Right hindlimb (tissue), 1 donor: ENCODE measurements around the gene ITPR3.

Source experiments
- DNase-seq: peaks from one replicate; pipeline ENCODE4 v3.0.0-alpha.2; 2018

Gene ITPR3

DNA sequence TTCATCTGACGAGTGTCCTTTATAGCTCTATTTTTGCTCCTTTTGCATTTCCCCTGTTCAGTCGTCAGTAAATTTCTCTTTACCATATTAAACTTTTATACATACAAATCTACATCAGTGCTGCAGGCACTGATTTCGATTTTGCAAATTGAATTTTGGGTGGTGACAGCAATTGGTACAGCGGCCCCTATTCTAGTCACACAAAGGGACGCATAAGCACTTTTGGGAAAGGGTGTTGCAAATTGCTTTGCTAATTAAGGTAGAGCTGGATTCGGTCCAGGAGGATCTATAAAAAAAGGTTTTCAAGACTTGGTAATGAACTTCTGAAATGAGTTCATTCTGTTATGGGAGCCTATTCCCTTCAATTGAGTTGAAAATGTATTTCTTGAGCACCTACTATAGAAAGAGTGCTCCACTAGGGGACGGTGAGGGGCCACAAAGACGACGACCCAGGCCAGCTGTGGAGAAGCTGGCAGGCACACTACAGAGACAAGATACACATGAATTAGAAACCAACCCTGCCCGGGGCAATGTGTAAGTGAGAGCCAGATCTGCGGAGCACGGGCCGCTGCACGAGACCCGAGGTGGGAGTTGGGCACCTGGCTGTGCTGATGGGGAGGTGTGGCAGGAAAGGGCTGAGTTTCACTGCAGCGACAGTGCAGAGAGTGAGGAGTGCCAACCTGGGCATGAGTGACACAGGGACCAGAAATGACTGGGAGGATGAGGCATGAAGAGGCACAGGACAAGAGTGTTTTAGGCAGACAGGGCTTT lies 85.0 kb downstream of the ITPR3 start:
- DNase-seq: no peak

DNA sequence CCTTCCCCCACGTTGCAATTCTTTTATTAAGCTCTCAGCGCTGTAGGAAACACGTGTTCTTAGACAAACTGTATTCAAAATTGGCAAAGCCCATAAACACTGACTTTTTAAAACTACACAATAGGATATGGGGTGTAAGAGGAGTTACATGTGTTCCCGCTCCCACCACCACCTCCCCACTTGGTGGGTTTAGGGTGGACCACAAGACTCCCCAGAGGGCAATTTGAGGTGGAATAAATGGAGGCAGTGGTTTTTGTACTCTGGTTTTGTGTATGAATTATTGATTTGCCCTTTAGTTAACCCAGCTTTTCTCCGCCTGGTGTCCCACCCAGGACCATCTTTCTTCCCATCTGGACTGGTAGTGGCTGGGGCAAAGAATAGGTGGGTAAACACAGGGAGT lies 86.6 kb downstream of the ITPR3 start:
- no peak for DNase-seq

DNA sequence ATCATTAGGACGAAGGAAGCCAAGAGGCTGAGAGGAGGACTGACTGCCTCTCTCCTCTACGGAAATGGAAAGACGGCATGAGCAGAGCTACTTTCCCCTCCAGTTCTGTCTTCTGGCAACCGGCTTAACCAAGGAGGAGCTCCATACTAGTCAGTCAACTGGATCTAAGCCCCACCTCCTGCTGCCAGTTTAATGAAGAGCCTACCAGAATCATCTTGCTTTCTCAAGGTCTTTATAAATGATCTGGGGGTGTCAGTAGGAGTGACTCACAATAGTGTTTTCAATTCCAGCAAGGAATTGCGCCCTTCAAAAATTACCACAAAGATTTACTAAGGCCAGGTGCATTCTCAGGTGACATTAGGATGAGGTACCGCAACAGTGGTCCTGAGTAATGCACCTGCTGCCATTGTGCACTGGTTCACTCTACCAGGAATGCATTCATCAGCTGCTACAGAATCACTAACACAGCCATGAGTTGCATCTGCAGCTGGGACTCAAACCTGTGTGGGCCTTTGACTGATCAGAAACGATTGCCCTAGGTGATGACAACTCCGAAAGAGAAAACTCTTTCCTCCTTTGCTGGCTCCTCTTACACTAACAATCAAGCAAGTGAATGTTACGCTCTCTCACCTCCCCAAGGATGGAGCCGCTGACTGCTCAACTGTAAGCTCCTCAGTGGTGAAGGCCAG lies 87.5 kb downstream of the ITPR3 start:
- no peak for DNase-seq

DNA sequence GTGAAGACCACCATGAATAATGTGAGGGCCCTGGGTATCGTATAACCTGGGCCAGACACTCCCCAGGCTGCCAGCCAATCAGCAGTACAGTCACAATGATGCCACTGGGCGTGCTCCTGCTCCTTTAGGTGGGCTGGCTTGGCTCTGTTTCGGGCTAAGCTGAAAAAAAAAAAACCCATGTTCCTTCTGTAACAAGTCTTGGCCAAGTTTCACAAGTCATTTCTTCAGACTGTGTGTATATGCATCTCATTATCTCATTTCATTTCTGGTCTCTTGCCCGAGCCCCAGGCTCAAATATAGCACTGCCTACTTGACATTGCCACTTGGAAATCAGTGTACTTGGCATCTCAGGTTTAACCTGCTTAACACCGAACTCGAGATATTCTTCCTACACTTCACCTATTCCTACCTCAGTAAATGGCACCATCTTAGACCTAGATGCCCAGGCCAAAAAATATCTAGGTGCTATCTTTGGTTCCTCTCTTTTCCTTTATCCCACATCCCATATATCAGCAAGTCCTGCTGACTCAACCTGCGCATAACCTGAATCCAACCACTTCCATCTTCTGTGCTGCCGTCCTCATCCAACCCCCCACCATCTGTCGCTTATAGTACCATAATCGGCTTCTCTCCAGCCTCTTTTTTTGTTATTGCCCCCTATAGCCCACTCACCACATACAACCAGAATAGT lies 88.6 kb downstream of the ITPR3 start:
- no peak for DNase-seq

DNA sequence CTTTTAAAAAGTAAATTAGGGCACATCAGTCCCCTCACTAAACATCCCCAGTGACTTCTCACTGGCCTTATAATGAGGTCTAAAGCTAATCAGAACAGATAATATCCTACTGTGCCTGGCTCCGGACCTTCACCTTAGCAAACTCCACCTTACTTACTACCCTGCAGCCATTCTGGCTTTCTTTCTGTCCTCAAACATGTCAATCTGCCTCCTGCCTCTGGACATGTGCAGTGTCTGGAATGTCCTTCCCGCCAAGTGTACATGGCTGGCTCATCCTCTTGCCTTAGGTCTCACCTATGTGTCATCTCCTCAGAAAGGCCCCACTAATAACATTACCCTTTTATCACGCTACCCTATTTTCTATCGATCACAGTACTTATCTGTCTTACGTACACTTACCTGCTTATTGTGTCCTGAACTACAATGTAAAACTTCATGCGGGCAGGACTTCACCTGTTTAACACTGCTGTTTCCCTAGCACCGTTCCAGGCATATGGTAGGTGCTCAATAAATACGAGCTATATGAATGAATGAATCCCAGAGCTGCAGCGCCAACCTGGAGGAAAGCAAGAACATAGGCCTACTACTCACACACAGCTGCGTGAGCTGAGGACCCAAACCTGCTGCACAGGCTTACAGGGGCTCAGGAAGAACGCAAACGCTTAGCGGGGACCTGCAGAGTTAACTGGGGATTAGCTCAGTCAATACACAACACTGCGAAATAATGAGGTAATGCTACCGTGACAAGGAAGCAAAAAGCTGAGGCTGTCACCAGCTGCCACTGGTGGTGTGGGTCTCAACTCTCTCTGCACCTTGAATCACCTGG lies 89.4 kb downstream of the ITPR3 start:
- no peak for DNase-seq

DNA sequence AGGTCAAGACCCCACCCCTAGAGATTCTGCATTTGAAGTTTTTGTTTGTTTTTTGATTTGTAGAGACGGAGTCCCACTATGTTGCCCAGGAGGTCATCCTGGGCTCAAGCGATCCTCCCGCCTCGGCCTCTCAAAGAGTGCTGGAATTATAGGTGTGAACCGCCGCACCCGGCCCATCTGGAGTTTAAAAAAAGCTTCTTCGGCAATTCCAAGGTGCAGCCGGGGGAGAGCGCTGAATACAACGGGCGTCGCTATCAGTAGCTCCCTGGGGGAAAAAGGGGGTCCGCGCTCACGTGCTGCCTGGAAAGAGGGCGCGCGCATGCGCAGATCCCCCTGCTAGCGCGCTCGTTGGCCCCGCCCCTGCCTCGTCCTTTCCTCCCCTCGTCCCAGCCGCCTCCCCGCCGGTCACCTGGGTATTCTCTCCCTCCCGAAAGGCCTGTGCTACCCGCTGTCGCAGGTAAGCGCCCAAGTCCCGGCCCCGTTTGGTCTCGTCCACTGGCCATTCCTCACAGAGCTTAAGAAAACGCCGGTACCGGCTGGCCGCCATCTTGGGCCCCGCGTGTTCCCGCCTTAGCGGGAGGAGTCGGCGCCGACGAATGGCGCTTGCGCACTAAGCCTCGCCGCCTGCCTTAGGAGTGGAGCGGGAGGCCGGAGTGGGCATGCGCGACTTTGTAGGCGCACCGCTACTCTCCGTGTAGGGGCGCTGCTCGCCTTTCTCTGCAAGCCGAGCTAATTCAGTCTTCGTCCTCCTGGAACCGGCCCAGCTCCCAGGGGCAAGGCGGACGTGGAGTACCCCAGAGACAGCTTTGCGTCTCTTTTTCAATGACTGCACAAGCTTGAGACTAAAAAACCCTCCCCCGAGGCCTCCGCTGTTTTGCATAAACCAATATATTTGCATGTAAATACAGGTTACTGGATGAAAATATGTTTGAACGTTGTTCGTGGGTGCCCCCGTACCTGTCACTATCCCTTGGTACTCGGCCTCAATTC lies 90.3 kb downstream of the ITPR3 start, which contains the start of gene UQCC2:
TSS of gene UQCC2 (minus strand) at position 561 of the 990 bp plus-strand sequence. CDS start at position 547, 14 bp downstream.
- DNase-seq: peak; percentile 98

DNA sequence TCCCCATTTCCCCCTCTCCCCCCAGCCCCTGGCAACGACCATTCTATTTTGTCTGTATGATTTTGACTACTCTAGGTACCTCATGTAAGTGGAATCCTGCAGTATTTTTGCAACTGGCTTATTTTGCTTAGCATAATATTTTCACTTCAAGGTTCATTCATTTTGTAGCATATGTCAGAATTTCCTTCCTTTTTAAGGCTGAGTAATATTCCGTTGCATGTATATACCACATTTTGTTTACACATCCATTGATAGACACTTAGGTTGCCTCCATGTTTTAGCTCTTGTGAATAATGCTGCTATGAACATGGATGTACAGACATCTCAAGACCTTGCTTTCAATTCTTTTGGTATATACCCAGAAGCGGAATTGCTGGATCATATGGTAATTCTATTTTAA lies 91.8 kb downstream of the ITPR3 start:
- no peak for DNase-seq

DNA sequence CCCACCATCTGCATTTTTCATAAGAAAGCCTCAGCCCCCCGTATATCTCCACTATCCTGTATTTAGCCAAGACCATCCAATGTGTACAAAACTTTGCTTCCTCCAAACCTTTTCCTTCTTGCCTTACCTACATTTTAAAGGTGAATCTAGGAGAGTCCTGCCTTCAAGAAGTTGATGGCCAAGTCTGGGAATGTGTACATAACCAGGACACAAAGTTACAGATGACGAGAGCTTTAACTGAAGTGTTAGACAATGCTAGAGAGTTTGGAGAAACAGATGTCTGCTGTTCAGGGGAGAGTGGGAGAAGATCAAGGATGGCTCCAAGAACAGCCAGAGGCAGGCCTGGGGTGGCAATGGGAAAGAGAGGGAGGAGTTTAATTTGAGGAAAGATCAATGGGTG lies 92.7 kb downstream of the ITPR3 start:
- no peak for DNase-seq

DNA sequence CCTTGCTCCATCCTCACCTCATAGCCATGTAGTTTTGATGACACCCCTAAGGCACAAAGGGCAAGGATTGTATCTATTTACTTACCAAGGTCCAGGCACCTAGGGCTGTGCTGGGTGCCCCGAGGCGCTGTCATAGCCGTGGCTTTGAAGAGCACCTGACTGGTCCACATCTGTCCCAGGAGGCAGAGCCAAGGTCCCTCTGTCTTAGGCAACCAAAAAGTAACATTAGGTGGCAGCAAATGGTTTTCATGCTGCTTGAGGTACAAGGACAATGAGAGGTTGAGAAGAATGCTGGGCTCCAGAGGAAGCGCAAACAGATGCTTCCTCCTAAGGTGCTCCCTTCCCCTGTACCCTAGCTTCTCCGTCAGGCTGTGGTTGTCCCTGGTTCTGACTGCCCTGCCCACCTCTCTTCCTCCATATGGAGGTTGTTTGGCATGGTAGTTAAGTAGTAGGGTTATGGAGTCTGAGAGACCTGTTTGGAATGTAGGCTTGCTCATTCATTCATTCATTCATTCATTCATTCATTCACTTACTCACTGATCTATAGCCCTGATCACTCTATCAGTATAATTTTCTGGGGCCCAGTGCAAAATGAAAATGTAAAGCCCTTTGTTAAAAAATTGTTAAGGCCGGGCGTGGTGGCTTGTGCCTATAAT lies 93.4 kb downstream of the ITPR3 start:
- DNase-seq: no peak

DNA sequence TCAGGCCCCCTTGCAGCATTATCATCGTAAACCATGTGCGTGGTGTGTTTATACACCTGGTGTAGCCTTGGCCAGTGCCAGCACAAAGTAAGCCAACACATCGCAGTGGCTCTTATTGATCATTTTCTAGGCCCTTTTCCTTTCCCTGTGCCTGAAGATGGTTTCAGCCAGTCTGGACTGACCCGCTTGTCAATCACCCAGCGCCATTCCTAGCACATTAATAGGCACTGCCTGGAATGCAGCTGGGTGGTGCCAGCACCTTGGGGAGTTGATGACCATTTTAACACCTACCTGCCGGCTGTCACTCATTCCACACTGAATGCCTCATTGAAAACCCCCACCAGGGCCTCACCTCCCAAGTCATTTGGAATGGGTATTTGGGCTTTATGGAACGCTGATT lies 95.3 kb downstream of the ITPR3 start:
- DNase-seq: no peak

DNA sequence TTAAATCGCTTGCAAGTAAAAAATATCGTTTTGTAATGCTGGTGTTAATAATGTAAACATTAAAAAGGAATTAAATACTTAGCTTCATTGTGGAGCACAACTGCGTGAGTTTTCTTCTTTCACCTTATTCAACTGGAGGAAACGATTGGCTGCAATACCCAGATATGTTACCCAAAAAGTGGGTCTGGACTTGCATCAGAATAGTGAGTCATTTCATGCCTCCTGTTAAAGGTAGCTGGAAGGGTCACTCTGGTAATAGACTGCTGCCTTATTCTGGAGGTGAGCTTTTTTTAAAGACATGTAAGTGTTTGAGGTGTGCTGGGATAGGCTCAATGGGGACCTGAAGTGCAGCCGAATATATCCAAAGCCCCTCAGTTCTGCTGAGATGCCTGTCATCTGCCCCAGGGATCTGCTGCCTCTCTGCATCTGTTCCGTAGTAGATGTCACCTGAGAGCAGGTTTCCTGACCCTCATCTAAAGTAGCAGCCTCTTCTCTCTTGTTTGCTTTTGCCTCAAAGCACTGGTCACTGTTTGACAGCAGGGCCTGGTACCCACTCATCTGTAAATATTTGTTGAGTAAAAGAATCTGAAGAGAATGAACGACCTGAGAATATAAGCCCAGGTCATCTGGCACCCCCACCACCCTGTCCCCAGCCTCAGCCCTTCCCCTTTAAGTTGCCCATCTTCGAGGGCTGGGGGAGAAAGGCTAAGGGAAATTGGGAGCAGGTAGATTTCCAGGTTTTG lies 95.9 kb downstream of the ITPR3 start:
- no peak for DNase-seq

DNA sequence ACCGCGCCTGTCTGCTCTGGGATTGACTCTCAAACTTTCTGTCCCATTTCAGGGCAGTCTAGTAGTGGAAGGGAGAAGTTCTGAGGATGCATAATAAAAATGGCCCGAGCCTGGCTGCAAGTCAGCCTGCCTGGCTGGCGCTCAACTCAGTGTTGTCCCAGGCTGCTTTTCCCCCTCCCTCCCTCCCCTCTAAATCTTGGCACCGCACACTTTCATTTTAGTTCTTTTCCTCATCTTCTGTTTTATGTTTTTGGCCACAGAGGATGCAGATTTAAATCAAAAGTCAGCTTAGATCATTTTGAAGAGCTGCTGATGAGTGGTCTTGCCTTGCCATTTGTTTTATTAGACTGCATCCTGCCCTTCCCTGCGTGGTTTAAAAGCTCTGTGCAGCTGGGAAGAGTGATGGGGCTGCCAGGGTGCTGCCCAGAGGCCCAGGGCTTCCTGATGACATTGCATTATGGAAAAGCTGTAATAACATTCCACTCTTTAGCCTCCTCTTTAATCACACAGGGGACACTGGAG lies 96.9 kb downstream of the ITPR3 start:
- peak; percentile 84 for DNase-seq

DNA sequence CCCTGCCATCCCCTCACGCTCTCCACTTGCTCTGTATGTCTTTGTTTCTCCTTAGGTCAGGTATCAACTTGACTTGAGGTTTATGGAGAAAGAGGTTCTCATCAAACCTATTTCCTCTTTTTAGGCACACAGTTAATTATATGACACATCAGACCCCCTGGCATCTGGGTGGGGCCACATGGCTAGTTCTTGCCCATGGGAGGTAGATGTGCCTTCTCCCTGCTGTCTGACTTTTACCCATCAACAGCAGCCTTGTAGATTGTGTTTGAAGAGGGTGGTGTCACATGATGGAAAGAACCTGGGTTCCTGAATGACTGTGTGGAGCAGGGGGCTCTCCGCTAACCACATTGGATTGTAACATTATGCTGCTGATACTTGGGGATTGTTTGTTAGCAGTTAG lies 97.6 kb downstream of the ITPR3 start:
- no peak for DNase-seq

DNA sequence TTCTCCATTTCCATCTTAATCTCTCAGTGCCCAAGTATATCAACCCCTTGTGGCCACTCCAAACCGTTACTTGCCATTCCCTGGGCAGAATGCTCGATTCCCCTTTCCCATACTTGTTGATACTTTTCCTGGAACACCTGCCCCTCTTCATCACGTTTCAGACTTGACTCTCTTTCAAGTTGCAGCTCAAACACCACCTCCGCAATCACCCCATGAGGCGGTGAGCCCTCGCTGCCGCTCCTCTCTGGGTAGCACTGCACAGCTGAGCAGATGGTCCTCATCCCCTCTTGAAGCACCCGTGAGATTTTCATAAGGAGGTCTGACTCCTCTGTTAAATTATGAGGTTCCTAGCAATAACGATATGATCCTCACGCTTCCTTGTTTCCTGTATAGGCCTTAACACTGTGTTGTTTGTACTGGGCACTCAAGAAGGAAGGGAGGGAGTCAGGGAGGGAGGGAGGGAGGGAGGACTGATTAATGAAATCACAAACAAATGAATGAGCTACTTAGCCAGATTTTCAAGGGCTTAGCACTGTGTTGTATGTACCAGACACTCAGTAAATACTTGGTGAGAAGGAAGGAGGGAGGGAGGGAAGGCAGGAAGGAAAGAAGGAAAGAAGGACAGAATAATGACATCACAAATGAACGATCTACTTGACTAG lies 98.3 kb downstream of the ITPR3 start:
- no peak for DNase-seq

DNA sequence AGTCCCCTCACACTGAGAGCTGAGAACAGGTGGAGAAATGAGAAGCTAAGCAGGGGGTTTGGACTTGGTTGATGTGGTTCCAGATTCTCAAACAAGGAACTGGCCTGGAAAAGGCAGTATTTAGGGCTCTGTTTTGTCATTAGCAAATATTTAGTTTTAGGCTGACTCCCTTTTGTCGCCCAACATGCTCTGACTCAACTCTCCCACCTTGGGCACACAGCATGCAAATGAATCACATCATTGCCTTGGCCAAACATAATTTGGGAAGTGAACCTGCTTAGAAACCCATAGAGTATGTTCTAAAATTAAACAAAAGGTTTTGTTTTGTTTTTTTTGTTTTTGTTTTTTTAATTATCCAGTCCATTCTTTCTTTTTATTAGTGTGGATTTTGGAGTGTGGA lies 99.9 kb downstream of the ITPR3 start:
- DNase-seq: no peak

DNA sequence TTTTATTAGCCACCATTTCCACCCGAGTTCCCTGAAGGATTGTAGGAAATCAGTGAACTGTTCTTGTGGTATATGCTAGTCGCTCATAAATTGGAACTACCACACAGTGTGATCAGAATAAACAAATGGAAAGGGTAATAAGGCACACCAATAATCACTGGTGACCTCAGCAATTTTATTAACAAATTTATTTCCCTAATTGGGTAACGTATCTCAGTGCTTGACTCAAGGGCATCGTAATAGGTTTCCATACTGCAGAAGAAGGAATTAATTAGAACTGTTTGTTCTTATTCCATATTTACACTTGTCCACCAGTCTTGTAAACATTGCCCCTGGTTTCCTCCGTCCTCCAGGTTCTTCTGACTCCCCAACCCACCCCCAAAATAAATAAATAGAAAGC lies 100.4 kb downstream of the ITPR3 start:
- no peak for DNase-seq

DNA sequence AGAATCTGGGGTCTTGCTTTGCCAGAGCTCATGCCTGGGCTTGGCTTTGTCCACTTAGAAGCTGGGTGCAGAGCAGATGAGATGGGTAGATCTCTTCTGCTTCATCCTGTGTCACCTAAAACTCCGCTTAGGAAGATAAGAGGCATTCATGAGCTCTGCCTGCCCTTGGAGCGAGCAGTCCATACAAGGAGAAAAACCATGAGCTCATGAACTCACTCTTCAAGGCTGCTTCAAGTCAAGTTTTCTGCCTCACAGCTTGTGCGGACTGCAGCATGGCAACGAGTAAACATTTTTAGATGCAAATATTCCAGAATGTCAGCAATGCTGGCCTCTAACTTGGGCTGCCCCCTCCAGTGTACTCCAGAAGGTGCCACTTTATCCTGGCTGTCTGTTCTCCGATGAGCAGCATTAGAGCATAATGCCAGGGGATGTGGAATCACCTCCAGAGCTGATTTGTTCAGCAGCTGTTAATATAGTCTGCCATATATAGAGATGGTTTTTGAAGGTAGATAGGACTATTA lies 101.0 kb downstream of the ITPR3 start:
- no peak for DNase-seq

DNA sequence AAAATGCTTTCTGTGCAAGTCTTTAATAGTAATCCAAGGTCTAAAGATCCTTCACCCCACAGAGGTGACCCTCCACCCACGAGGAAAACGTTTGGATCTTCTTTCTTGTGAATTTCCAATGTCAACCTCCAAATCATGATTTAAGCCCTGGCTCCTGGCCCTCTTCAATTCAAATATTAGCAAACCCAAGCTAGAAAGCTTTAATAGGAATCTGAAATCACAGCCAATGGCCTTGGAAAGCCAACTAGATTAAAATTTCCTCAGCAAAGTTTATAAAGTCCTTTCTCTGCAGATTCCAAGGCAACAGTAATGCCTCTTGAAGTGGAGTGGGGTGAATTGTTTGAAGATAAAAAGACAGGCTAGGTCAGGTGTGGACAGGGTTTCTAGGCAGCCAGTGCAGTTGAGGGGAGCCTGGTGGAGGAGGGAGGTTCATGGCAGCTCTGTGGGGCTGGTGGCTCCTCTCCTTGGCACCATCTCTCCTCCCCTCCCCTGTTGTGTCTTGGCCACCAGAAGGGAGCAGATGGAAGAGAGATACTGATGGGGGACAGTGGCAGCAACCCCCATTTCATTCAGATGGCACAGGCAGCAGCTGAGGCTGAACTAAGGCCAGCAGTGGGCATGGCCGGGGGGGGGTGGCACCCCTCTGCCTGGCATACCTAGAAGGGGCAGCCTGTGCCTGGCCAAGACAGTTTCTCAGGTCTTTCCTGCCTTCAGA lies 102.4 kb downstream of the ITPR3 start:
- no peak for DNase-seq
